ENCODE results near the gene CASP8AP2. TPM values are rescaled to one million over a fixed set of nuclear protein-coding genes. Genes with fewer than 3 reads are reported as not detected.

Gene CASP8AP2
- total RNA-seq, 6 experiments from 2014 or later: 8.8 to 11.5 (median 10.8) TPM

- Mint-ChIP-seq H3K4me1 (ENCODE audit: low read depth) (no peaks in the 10 kb centered on the region), H3K9me3 (no peaks in the 10 kb centered on the region), H3K27me3 (ENCODE audit: insufficient read depth) (peaks cover 2% of the 10 kb centered on the region; the same call in 1 of the 2 replicates), H3K36me3 (ENCODE audit: low read depth) (peaks cover 3% of the 10 kb centered on the region; the same call in 1 of the 2 replicates), H3K27ac (no peak overlapping the region), H3K4me3 (no peak overlapping the region)
- TF ChIP-seq CTCF (IDR thresholded peaks at IDR 0.05): no peak
- DNase-seq: no peak
Measured at GRCh38 chr6:89873721-89874120, 44.0 kb downstream of the CASP8AP2 start.

- no peak overlapping the region for H3K27ac Mint-ChIP-seq
- no peaks in the 10 kb centered on the region for H3K4me1 Mint-ChIP-seq (ENCODE audit: low read depth)
- H3K4me3 Mint-ChIP-seq: no peak overlapping the region
- DNase-seq: no peak
- H3K36me3 Mint-ChIP-seq (ENCODE audit: low read depth): no peaks in the 10 kb centered on the region
- TF ChIP-seq CTCF (IDR thresholded peaks at IDR 0.05): no peak
- H3K27me3 Mint-ChIP-seq (ENCODE audit: insufficient read depth): peaks cover 2% of the 10 kb centered on the region; the same call in 1 of the 2 replicates
- H3K9me3 Mint-ChIP-seq: no peaks in the 10 kb centered on the region
Measured at GRCh38 chr6:89874438-89874837, 44.8 kb downstream of the CASP8AP2 start.

GRCh38 chr6:89886378-89887120 lies 56.9 kb downstream of the CASP8AP2 start:
- no peaks in the 10 kb centered on the region for H3K4me1 Mint-ChIP-seq (ENCODE audit: low read depth)
- no peak overlapping the region for H3K4me3 Mint-ChIP-seq
- H3K27me3 Mint-ChIP-seq (ENCODE audit: insufficient read depth): peaks cover 24% of the 10 kb centered on the region
- no peaks in the 10 kb centered on the region for H3K9me3 Mint-ChIP-seq
- H3K27ac Mint-ChIP-seq: no peak overlapping the region
- DNase-seq: no peak
- H3K36me3 Mint-ChIP-seq (ENCODE audit: low read depth): no peaks in the 10 kb centered on the region
- no peak for TF ChIP-seq CTCF (IDR thresholded peaks at IDR 0.05)

GRCh38 chr6:89887452-89888137 lies 57.9 kb downstream of the CASP8AP2 start:
- no peak for TF ChIP-seq CTCF (IDR thresholded peaks at IDR 0.05)
- Mint-ChIP-seq H3K4me3 (no peak overlapping the region), H3K36me3 (ENCODE audit: low read depth) (no peaks in the 10 kb centered on the region), H3K4me1 (ENCODE audit: low read depth) (no peaks in the 10 kb centered on the region), H3K9me3 (no peaks in the 10 kb centered on the region), H3K27ac (no peak overlapping the region), H3K27me3 (ENCODE audit: insufficient read depth) (peaks cover 24% of the 10 kb centered on the region)
- DNase-seq: no peak

- no peak for DNase-seq
- no peak overlapping the region for H3K4me3 Mint-ChIP-seq
- peaks cover 26% of the 10 kb centered on the region for H3K27me3 Mint-ChIP-seq (ENCODE audit: insufficient read depth)
- H3K9me3 Mint-ChIP-seq: no peaks in the 10 kb centered on the region
- H3K36me3 Mint-ChIP-seq (ENCODE audit: low read depth): no peaks in the 10 kb centered on the region
- H3K4me1 Mint-ChIP-seq (ENCODE audit: low read depth): no peaks in the 10 kb centered on the region
- no peak for TF ChIP-seq CTCF (IDR thresholded peaks at IDR 0.05)
- no peak overlapping the region for H3K27ac Mint-ChIP-seq
Measured at GRCh38 chr6:89888138-89888514, 58.4 kb downstream of the CASP8AP2 start.
